Vagina (tissue), 2 donors: ENCODE measurements around the gene AIFM3. TPM values are rescaled to one million over a fixed set of nuclear protein-coding genes. Genes with fewer than 3 reads are reported as not detected.

Experiments used
- DNase-seq, 2 donors: peaks; one replicate each; pipeline ENCODE4 v3.0.0-alpha.2; 2017; ENCODE audit errors: extremely low spot score in 2 of 2
- H3K27ac ChIP-seq: fragments of 200-600 bp; sonication (generic); one replicate; pipeline ENCODE4 v1.5.1; 2019
- H3K27me3 ChIP-seq: fragments of 200-600 bp; sonication (generic); one replicate; pipeline ENCODE4 v1.5.1; 2019
- H3K36me3 ChIP-seq, 2 donors: fragments of 200-600 bp; sonication (generic); one replicate each; pipeline ENCODE4 v1.5.1; 2017 to 2019
- H3K4me1 ChIP-seq: fragments of 200-600 bp; sonication (generic); one replicate; pipeline ENCODE4 v1.5.1; 2019
- H3K4me3 ChIP-seq, 2 donors: fragments of 200-600 bp; sonication (generic); 1 replicate in 1 of 2; 2 replicates in 1 of 2; pipeline ENCODE4 v1.5.1; 2016 to 2019
- H3K9me3 ChIP-seq: fragments of 200-600 bp; sonication (generic); one replicate; pipeline ENCODE4 v1.5.1; 2019
- CTCF ChIP-seq, 3 experiments: fragments of 450-650 bp in 2 of 3; fragments of 200-600 bp in 1 of 3; sonication (generic) in 1 of 3; IDR thresholded peaks; one replicate each; pipeline ENCODE4 v1.5.1; 2017 to 2019; ENCODE audit warnings: antibody characterized with exemption in 3 of 3, mild to moderate bottlenecking in 2 of 3, moderate library complexity in 2 of 3
- POLR2A ChIP-seq, 2 donors: fragments of 450-650 bp; IDR thresholded peaks; one replicate each; pipeline ENCODE4 v1.6.1; 2017; ENCODE audit warnings: antibody characterized with exemption in 2 of 2, mild to moderate bottlenecking in 2 of 2, moderate library complexity in 2 of 2
- POLR2AphosphoS5 ChIP-seq, 2 donors: sonication (generic); formaldehyde crosslinking; IDR thresholded peaks; one replicate each; pipeline ENCODE4 v1.9.0; 2017; ENCODE audit warnings: antibody characterized with exemption in 2 of 2, mild to moderate bottlenecking in 2 of 2, low read depth in 1 of 2; ENCODE audit not compliant: insufficient read depth in 1 of 2
- intact Hi-C: fragments of 100-400 bp; cut with DNase I; formaldehyde crosslinking; loops from one replicate; pipeline ENCODE4 v1.15.1; 2023
- total RNA-seq: library from RNA; depleted of rRNA; stranded (reverse); fragments of >200 nt; gene quantifications from one replicate; pipeline ENCODE4 v1.2.3, GENCODE V29; 2016

AIFM3 gene
- total RNA-seq, 1 donor from 2014 or later = not detected

DNA sequence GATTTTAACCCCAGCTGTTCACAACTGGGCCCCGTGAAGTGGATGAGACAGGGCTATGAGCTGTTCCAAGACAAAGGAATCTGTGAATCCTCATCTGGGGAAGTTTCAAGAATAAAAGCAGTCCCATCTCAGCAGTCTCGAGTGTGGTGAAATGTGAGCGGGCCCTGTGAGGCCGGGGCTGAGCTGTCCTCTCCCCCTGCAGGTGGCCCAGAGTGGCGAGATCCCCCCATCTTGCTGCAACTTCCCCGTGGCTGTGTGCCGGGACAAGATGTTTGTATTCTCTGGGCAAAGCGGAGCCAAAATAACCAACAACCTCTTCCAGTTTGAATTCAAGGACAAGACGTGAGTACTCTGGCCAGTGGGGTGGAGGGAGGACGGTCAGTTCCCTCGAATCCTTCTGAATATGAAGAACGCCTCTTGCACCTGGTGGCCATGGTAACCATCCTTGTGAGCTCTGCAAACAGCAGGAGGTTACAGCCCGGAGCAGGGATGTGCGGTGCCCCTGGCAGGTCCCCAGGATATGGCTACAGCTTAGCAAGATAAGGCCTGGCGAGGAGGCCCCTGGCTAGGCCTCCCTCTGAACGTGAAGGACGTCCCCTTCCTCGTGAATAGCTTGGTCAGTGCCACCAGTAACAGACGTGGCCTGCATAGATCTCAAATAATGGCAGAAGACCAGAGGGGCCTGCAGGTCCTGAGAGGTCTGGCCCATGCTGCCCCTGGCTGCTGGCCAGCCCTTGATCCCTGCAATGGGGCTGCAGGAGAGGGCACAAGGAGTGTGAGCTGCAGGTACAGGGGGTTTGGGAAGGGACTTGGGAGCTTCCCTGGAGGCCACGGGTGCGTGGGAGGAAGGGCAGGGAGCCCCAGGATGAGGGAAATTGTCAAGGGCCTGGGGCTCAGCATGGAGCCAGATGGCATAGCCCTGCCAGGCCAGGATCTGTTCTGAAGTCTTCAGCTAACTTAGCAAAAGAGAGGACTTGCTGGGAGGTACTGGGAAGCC lies 23.4 kb downstream of the AIFM3 start:
- no peak overlapping the region for H3K27ac ChIP-seq
- H3K9me3 ChIP-seq = no peaks in the 10 kb centered on the region
- H3K4me3 ChIP-seq = no peak overlapping the region
- H3K4me1 ChIP-seq = no peaks in the 10 kb centered on the region
- intact Hi-C loops = no loop called here
- peaks cover 0 to 23% of the 10 kb centered on the region in 2 donors for H3K36me3 ChIP-seq
- no peak for DNase-seq
- no peaks in the 10 kb centered on the region for H3K27me3 ChIP-seq
- TF ChIP-seq POLR2A (IDR thresholded peaks at IDR 0.05) (no peak), CTCF (IDR thresholded peaks at IDR 0.05) (no peak), POLR2AphosphoS5 (IDR thresholded peaks at IDR 0.05; ENCODE audit: insufficient read depth in 1 of 2, low read depth in 1 of 2) (no peak)

DNA sequence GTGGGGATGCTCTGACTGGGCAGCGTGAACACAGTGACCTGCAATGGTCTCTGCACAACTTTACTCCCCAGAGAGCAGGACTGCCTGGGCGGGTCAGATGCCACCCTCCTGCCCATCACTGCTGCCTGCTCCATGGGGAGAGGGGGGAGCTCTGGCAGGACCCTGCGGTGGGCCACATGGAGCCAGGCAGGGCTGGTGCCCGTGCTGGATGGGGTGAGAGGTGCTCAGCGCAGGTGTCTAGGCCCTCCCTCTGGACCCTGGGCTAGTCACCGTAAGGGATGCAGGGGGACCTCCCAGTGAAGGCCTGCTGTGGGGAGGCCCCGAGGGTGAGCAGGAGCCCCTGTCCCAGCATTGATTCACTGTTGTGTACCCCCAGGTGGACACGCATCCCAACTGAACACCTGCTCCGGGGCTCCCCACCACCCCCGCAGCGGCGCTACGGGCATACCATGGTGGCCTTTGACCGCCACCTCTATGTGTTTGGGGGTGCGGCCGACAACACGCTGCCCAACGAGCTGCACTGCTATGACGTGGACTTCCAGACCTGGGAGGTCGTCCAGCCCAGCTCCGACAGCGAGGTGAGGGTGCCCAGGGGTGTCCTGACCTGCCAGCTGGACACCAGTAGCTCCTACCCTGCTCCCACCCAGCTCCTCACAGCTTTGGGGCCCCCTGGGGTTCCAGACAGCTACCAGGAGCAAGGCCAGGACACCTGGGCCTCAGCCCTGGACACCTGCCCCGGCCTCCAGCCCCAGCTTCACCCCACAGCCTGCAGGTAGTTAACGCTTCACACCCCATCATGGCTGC lies 24.4 kb downstream of the AIFM3 start:
- intact Hi-C loops = no loop called here
- Histone ChIP-seq H3K4me1 (no peaks in the 10 kb centered on the region), H3K27ac (no peak overlapping the region), H3K4me3 (no peak overlapping the region), H3K36me3 (peaks cover 0 to 26% of the 10 kb centered on the region in 2 donors), H3K27me3 (no peaks in the 10 kb centered on the region), H3K9me3 (no peaks in the 10 kb centered on the region)
- TF ChIP-seq POLR2A (IDR thresholded peaks at IDR 0.05) = no peak
- TF ChIP-seq CTCF (IDR thresholded peaks at IDR 0.05) = no peak
- no peak for TF ChIP-seq POLR2AphosphoS5 (IDR thresholded peaks at IDR 0.05; ENCODE audit: insufficient read depth in 1 of 2, low read depth in 1 of 2)
- DNase-seq = no peak

GRCh38 chr22:20992056-20992442 lies 25.0 kb downstream of the AIFM3 start:
- Histone ChIP-seq H3K4me3 (no peak overlapping the region), H3K27me3 (no peaks in the 10 kb centered on the region), H3K36me3 (peaks cover 0 to 32% of the 10 kb centered on the region in 2 donors), H3K9me3 (no peaks in the 10 kb centered on the region), H3K27ac (no peak overlapping the region), H3K4me1 (no peaks in the 10 kb centered on the region)
- TF ChIP-seq POLR2A (IDR thresholded peaks at IDR 0.05) = no peak
- intact Hi-C loops = no loop called here
- no peak for DNase-seq

DNA sequence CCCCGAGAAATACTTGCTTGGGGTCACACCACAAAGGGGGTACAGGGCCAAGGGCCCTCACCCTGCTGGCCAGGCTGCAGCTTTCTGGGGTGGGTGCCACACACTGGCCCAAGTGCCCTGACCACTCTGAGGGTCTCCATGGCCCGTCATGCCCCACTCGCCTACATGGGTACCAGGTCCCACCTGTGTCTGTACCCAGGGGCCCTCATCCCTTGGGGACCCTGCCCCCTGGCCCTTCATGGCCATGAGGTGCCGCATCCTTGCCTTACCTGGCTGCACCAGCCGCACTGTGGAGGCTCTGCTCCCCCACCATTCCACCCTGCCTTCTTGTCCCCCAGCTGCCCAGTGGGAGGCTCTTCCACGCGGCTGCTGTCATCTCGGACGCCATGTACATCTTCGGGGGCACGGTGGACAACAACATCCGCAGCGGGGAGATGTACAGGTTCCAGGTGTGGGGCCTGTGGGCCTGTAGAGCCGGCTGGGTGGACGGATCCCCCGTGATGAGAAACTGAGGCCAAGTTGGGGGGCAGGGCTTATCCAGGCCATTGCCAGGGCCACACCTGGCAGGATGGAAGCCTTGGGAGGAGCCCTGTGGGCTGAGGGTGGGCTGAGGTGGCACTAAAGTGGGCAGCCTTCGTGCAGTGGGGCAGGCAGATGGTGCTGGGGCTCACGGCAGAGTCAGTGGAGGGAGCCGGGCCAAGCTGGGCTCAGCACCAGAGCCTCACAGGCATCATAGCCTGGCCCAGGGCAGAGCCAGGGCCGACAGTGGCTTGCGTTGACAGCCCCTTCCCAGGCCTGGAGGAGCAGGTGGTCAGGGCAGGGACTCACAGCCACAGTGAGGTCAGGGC lies 25.6 kb downstream of the AIFM3 start:
- H3K36me3 ChIP-seq = peaks cover 0 to 33% of the 10 kb centered on the region in 2 donors
- H3K27me3 ChIP-seq = no peaks in the 10 kb centered on the region
- TF ChIP-seq POLR2AphosphoS5 (IDR thresholded peaks at IDR 0.05; ENCODE audit: insufficient read depth in 1 of 2, low read depth in 1 of 2) (no peak), POLR2A (IDR thresholded peaks at IDR 0.05) (no peak)
- H3K4me1 ChIP-seq = no peaks in the 10 kb centered on the region
- DNase-seq = no peak
- no peak overlapping the region for H3K27ac ChIP-seq
- no peak overlapping the region for H3K4me3 ChIP-seq
- no peaks in the 10 kb centered on the region for H3K9me3 ChIP-seq
- intact Hi-C loops = no loop called here

DNA sequence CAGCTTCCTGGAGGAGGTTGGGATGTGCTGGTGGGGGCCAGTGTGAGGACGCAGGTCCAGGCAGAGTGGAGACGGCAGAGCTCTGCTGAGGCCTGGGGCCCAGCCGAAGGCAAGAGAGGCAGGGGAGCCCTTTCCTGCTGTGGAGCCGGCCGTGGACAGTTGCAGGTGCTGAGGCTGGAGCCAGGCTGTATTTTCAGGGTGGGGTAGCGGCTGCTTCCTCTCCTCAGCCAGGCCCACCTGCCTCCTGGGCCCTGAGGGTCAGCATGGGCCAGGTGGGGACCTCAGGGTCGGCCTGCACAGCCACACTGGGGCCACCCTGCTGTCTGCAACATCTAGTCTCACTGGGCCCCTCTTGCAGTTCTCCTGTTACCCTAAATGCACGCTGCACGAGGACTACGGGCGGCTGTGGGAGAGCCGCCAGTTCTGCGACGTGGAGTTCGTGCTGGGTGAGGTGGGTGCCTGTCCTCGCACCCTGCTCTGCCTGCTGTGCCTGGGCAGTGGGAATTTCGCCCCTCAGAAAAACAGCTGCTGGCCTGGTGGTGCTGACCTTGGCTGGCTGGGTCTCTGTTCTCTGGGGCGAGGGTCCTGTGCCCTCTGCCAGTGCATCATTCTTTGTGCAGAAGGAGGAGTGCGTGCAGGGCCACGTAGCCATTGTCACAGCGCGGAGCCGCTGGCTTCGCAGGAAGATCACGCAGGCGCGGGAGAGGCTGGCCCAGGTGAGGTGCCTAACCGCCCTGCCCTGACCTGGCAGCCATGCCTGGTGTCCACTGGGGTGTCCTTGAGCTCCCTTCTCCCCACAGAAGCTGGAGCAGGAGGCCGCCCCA lies 26.5 kb downstream of the AIFM3 start:
- no peak overlapping the region for H3K27ac ChIP-seq
- H3K36me3 ChIP-seq = peaks cover 0 to 33% of the 10 kb centered on the region in 2 donors
- no peaks in the 10 kb centered on the region for H3K27me3 ChIP-seq
- no peak overlapping the region for H3K4me3 ChIP-seq
- no peak for DNase-seq
- intact Hi-C loops = no loop called here
- H3K4me1 ChIP-seq = no peaks in the 10 kb centered on the region
- no peaks in the 10 kb centered on the region for H3K9me3 ChIP-seq
- TF ChIP-seq POLR2AphosphoS5 (IDR thresholded peaks at IDR 0.05; ENCODE audit: insufficient read depth in 1 of 2, low read depth in 1 of 2) (no peak), CTCF (IDR thresholded peaks at IDR 0.05) (no peak), POLR2A (IDR thresholded peaks at IDR 0.05) (no peak)
